HEK293T (cell line): ENCODE data around the gene OSCP1.

ENCODE experiments used
- BHLHE40 ChIP-seq: fragments of 450-650 bp; IDR thresholded peaks from 2 replicates; pipeline ENCODE4 v1.6.1; 2016; ENCODE audit warnings: mild to moderate bottlenecking, moderate library complexity, borderline replicate concordance
- FOXM1 ChIP-seq: fragments of 450-650 bp; IDR thresholded peaks from 2 replicates; pipeline ENCODE4 v1.6.1; 2017; ENCODE audit warnings: mild to moderate bottlenecking, borderline replicate concordance
- NFRKB ChIP-seq: fragments of 450-650 bp; IDR thresholded peaks from 2 replicates; pipeline ENCODE4 v1.6.1; 2016; ENCODE audit warnings: mild to moderate bottlenecking, moderate library complexity
- SP1 ChIP-seq: fragments of 450-650 bp; IDR thresholded peaks from 2 replicates; pipeline ENCODE4 v1.6.1; 2017
- SUZ12 ChIP-seq: fragments of 450-650 bp; IDR thresholded peaks from 2 replicates; pipeline ENCODE4 v1.6.1; 2016; ENCODE audit warnings: mild to moderate bottlenecking
- TARDBP ChIP-seq: fragments of 450-650 bp; IDR thresholded peaks from 2 replicates; pipeline ENCODE4 v1.6.1; 2016
- ZNF384 ChIP-seq: fragments of 450-650 bp; IDR thresholded peaks from 2 replicates; pipeline ENCODE4 v1.6.1; 2016
- TF ChIP-seq, protein P1 (sequence below): fragments of 450-650 bp; IDR thresholded peaks from 2 replicates; pipeline ENCODE4 v1.6.1; 2016

DNA sequence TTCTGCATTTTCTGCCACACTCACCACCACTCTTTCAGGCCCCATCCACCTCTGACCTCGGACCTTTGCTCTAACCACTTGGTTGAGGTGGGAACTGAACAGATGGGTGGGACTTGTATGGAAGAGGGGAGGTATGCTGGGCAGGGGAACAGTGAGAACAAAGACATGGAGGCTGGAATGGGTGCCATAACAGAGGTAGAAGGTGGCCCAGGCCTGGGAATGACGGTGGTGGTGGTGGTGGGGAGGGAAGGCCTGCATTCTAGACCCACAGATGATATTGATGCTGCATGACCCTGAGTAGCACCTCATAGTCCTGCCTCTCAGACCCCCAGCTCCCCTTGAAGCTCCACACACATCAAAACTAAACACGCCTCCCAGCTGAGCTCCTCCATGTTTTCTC, 37.7 kb upstream of the OSCP1 start:
- TF ChIP-seq SUZ12: no peak
- no peak for TF ChIP-seq ZNF384
- no peak for TF ChIP-seq BHLHE40
- TF ChIP-seq NFRKB: no peak
- TF ChIP-seq FOXM1: no peak
- no peak for TF ChIP-seq SP1
- TF ChIP-seq, protein P1, sequence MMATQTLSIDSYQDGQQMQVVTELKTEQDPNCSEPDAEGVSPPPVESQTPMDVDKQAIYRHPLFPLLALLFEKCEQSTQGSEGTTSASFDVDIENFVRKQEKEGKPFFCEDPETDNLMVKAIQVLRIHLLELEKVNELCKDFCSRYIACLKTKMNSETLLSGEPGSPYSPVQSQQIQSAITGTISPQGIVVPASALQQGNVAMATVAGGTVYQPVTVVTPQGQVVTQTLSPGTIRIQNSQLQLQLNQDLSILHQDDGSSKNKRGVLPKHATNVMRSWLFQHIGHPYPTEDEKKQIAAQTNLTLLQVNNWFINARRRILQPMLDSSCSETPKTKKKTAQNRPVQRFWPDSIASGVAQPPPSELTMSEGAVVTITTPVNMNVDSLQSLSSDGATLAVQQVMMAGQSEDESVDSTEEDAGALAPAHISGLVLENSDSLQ: no peak
- TF ChIP-seq TARDBP: no peak
